Activated T-helper 9 cell treated with anti-CD3 and anti-CD28 coated beads, Interleukin-2, amount 50 U/mL, for 16 hours (primary cell): ENCODE data around the gene RIMS4.

ENCODE experiments used
- DNase-seq: peaks from one replicate; pipeline ENCODE4 v3.0.0-alpha.2; 2020; ENCODE audit warnings: low read depth

The RIMS4 gene

DNA sequence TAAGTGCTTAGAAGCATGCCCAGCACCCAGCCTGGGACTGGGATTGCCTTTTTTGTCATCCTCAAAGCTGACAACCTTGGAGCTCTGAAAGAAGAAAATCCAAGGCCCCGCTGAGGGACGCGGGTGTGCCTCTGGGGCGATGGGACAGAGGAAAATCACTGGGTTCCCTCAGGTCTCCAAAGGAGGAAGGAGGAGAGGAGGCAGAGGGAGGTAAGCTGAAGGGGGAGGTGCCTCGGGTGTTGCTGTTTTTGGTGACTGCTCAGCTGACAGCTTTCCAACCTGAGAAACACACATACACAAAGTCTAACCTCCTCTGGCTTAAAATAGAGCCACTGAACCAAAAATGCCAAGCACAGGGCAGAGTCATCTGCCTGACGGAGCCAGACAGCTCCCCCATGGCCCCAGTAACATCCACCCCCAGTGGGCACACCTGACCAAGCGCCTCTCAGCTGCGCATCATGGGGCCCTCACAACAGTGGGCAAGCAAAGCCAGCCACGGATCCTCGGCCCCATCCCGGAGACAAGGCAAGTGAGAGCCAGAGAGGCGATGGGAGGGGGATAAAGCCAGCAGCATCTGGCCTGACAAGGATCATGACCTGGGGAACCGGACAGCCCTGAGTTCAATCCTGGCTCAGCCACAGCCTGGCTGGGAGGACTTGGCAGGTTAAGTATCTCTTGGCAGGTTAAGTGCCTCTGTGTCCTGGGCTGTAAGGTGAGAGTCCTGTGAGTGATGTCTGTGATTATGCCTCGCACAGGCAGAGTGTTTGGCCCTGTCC is 67.9 kb downstream of the RIMS4 start:
- DNase-seq = no peak

DNA sequence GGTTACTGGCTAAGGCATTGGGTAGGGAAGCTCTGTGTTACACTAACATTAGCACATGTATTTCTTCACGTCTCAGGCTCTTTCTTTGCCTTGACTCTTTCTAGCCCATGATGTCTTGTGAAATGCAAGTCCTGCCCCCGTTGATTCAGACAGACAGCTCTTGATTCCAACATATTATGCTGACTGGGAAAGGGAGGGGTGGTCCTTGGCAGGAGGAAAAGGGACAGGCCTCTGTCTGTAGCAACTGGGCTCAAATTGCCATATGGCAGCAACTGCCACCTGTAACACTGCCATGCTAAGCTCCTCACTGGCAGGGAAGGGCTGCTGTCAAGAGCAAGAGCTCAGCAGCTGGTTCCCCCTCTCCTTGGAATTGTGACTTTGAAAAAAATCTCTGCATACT is 70.4 kb downstream of the RIMS4 start:
- no peak for DNase-seq

DNA sequence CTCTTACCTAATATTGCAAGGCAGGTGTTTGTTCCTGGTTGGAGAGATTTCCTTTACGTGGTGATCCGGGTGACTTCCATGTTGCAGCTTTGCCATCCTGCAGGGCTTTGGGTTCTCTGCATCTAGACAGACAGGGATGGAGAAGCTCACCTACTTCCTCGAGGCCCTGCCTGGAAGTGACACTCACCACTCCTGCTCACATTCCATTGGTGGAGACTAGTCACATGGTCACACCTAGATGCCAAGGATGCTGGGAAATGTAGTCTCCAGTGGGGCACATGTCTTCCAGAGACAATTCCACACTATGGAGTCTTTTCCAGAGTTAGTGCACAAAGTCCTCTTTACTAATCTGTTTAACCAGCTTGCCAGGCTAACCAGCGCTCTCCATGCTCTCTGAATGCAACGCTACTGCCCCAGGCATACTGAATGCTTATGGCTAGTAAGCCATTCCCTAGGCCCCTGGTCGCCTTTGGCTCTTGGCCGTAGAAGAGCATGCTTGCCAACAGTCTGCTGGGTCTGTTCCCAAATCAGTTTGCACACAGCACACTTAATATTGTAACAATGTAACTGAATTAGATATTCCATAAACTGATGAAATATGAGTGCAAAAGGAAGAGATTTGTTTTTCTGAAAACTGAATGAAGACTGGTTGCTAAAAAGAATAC is 71.4 kb downstream of the RIMS4 start:
- no peak for DNase-seq

DNA sequence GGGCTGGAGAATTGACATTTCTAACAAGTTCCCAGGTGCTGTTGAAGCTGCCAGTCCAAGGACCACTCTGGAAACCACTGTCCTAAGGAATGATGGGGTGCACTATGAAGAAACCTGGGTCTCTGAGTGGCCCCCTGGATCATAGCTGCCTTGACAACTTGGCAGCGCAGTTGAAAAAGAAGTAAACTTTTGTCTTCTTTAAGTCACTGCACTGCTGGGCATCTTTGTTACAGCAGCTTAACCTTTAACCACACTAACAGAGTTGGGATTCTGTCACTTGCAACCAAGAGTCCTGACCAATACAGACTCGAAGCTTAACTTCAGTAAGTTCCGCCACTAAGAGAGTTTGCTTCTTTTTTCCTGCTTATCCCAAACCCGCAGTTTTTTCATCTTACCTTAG is 73.2 kb downstream of the RIMS4 start:
- DNase-seq = no peak

DNA sequence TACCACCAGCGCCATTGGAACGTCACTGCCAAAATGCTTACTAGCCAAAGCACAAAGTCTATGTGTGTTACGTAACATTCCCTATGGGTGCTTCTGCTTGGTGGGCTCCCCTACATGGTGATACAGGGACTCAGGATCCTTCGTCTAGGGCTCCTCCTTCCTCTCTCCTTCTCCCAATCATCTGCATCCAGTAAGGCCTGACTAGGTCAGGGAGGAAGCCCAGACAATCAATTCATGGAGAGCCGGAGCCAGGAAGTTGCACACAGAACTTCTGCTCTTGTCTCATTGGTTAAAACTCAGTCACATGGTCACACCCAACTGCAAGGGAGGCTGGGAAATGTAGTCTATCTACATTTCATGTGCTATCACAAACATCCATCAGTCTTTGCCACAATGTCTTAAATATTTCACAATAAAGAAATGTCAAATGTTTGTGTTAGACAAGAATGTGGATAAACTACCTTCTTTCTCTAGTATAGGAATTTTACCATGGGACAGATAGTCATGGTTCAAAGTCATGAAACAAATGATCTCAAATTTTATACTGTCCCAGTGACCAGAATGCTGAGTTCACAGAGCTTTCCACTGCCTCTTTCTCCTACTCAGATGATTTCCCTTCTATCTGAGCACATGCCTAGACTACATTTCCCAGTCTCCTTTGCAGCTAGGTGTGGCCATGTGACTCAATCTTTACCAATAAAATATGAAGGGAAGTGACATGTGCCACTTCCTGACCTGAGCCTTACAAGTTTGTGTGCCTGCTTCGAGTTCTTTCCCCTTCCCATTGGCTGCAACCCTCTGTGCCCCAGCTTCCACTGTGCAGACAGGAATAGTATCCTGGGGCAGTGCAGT is 74.0 kb downstream of the RIMS4 start:
- DNase-seq = no peak

DNA sequence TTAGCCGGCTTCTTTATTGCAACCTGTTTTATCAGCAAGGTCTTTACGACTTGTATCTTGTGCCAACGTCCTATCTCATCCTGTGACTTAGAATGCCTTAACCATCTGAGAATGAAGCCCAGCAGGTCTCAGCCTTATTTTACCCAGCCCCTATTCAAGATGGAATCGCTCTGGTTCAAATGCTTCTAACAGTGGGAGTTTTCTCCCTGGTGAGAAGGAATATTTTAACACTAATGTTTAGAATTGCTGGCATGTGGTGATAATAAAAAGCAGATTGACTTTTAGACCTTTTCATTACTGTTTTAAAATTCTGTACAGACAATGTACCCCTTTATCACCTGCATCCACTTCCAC is 74.6 kb downstream of the RIMS4 start:
- no peak for DNase-seq

DNA sequence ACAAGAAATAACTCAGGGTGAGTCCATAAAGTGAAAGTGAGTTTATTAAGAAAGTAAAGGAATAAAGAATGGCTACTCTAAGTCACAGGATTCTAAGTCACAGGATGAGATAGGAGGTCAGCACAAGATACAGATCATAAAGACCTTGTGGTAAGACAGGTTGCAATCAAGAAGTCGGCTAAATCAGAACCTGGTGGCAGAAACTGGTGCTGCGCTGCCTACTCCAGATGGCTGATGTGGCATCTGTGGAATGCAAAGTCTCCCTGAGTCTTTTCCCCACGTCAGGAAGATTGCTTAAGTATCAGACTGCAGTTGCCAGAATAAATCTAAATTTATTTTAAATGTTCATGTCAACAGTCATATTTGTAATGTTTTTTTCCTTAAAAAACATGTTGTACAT is 75.4 kb downstream of the RIMS4 start:
- no peak for DNase-seq

DNA sequence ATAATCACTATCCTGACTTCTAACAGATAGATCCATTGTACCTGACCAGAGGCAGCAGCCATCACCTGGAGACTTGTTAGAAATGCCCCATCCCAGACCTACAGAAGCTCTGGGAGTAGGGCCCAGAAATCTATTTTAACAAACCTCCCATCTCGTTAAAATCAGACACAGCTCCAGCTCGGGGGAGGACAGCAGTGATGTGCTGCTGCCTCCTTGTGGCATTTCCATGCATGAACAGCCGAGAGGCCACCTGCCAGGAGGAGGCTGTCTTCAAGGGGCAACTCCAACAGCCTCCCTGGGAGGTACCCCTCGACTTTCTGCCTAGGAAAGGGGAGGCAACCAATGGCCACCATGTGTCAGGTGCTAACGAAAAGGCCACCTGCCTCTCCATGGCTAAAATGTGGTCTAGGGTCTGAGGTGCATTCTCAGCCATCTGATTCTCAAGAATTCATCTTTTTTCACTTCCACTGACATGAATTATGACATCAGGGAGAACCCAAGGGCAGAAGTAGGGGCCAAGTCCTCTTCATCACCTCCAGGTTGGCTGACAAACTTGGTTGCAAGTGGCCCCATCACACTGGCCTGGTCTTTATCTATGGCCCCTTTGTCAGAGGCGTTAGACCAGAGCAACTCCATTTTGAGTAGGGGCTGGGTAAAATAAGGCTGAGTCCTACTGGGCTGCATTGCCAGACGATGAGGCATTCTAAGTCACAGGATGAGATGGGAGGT is 76.8 kb downstream of the RIMS4 start:
- no peak for DNase-seq

DNA sequence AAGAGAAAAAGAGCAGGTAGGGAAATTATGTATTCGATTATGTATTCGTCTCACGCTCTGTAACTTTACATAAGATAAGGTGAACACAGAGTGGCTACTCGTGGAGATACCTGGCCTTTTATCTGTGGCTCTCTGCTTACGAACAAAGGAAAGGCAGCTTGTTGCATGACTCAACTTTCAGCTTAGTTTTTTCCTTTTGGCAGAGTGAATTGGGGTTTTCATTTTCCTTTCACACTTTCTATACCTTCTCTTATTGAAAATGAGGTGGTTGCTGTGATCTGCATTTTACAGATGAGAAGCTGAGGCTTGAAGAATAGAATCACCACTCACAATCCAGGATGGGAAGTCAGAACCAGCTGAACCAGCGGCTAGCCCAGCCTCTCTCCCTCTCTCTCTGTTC is 78.0 kb downstream of the RIMS4 start:
- DNase-seq = no peak

DNA sequence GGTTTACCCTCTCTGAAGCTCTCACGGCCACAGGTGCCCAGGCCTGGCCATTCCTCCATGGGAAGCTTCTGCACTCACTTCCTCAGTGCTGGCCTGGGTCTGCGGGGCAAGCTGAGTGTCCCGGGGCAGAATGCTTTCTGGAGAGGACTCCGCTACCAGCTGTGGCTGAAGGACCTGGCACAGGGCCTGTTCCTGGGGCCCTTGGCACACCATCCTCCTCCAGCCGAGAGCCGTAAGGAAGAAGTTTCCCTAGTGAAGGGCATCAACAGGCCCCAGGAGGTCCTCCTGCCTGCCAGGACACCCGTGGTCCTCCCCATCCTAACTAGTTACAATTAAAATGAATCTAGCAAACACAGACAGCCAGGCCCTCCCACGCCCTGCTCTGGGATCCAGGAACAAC is 78.7 kb downstream of the RIMS4 start:
- DNase-seq = no peak

DNA sequence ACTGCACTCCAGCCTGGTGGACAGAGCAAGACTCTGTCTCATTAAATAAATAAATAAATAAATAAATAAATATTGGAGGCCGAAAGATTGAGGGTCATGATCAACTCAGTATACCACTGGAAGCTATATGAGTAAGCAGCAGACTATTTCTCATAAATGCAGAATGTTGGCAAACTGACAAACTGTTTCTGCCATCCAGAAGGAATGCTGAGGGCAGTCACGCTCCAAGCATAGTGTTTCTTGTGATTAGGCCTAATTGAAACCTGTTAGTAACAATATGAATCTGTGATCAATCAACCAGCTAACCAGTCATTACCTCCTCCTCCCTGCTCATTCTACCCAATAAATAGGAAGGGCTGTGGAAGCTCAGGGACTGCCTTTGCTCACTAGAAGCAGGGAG is 79.9 kb downstream of the RIMS4 start:
- no peak for DNase-seq

DNA sequence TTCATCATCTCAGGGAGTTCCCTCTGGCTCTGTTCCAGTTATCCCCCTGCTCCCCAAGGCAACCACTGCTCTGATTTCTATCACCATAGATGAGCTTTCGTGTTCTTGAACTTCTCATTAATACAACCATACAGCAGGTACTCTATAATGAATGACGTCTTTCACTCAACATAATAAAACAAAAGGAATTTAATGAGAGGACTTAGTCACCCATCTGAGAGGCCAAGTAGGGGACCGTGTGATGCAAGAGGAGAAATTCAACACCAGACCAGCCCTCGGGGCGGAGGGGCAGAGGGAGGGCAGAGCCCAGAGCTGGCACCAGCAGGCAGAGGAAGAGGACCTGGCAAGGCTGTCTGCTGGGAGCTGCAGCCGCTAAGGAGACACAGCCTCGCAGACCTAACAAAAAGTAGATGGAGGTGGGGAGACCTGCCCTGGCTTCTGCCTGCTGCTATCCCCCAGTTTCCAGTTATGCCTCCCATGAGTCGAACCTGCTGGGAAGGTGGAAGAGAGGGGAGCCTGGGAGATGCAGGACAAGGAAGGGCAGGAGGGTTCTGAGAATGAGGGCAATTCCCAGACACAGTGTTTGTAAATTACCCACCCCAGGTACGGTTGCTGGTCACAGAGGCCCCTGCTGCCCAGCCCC is 81.4 kb downstream of the RIMS4 start:
- no peak for DNase-seq

DNA sequence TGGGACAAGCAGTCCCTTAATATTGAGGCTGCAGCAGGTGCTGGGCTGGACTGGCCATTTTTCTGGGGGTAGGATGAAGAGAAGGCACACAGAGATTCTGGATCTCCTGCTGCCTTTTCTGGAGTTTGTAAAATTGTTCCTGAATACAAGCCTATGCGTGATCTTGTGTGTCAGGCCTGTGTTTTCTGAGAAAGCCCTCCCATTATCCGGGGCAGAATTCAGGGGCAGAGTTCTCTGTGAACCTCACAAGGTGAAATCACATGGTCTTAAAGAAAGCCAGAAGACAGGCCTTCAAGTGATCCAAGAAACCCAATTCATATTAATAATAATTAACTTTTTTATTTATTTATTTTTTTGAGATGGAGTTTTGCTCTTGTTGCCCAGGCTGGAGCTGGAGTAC is 82.7 kb downstream of the RIMS4 start:
- no peak for DNase-seq

DNA sequence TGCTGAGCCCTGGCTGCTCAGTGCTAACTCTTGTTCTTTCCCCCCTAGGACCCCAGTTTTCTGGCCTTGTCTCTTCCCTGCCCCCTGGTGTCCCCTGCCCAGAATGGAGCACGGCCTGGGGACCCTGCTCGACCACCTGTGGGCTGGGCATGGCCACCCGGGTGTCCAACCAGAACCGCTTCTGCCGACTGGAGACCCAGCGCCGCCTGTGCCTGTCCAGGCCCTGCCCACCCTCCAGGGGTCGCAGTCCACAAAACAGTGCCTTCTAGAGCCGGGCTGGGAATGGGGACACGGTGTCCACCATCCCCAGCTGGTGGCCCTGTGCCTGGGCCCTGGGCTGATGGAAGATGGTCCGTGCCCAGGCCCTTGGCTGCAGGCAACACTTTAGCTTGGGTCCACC is 83.3 kb downstream of the RIMS4 start:
- DNase-seq = no peak

DNA sequence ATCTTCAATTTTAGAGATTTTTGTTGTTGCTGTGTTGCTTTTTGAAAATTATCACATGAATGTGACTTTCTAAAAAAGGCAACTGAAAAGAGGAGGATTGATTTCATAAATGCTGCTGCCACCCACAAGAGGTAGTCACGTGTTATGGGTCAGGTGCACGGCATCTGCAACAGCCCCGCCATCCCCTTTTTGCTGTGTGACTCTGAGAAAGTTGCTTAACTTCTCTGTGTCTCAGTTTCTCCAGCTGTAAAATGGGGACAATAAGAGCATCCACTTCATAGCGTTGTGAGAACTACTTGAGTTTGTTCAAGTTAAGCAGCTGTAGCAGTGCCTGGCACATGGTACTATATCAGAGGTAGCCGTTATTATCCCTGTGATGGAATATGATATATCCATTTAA is 84.5 kb downstream of the RIMS4 start:
- no peak for DNase-seq

DNA sequence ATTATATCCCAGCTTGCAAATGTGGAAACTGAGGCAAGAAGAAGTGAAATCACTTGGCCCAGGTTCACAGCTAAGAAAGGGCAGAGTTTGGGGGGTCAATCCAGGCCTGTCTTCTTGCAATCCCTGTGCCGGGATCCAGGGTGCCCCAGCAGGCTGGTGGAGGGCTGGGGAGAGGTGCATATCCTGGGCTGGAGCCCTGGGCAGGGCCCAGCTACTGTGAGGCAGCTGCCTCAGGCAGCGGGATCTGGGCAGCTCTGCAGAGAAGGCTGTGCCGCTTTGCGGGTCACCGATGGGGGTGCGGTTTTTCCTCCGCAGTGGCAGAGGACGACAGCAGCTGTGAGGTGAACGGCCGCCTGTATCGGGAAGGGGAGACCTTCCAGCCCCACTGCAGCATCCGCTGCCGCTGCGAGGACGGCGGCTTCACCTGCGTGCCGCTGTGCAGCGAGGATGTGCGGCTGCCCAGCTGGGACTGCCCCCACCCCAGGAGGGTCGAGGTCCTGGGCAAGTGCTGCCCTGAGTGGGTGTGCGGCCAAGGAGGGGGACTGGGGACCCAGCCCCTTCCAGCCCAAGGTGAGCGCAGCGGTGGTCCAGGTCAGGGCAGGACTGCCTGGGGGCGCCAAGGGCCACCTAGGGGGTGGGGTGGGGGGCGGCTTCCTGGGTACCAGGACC is 85.8 kb downstream of the RIMS4 start:
- no peak for DNase-seq

DNA sequence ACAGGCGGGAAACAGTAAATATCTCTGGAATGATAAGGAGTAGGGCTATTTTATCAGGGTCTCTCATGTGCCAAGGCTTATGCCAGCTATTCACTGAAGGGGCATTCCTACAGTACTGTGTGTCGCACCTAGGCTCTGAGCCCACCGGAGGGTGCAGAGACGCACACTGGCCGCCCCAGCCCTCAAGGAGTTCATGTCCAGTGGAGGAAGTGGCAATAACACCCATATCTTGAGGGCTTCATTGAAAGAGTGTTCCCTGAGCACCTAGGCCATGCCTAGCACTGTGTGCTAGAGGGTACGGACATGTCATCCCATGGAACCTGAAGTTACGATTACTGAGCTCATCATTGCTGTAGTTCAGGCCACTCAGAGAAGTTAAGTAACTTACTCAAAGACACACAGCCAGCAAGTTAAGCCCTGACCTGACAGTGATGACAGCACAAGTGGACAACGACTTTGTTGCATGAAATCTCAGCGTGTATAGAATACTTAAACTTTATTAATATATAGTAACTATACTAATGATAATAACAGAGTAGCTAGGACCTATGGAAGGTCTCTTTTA is 86.5 kb downstream of the RIMS4 start:
- DNase-seq = no peak

DNA sequence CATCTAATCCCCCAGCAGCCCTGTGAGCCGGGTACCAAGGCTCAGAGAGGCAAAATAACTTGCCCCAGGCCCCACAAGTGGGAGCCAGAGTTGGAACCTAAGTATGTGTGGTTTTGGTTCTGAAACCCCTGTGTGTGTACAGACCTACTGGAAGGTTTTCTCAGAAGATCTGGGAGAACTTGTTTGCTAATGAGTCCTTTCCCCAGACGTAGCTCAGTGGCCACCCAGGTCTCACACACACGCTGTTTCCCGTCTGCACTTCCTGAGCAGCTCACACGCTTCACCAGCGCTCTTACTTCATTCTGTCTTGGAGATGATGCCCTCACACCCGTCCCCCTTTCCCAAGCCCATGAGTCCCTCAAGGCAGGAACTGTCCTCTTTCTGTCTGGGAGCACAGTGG is 87.0 kb downstream of the RIMS4 start:
- DNase-seq = no peak

DNA sequence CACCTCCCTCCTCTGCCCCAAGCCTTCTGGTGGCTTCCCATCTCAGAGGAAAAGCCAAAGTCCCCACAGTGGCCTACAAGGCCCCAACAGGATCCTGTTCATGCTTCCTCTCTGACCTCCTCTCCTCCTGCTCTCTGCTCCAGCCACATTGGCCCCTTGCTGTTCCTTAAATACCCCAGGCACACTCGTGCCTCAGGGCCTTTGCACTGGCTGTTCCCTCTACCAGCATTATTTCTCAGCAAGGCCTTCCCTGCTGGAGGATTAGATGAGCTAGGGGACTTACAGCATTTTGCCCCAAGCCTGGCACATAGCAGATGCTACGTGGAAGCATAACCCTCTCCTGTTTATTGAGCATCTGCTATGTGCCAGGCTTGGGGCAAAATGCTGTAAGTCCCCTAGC is 87.4 kb downstream of the RIMS4 start:
- no peak for DNase-seq

DNA sequence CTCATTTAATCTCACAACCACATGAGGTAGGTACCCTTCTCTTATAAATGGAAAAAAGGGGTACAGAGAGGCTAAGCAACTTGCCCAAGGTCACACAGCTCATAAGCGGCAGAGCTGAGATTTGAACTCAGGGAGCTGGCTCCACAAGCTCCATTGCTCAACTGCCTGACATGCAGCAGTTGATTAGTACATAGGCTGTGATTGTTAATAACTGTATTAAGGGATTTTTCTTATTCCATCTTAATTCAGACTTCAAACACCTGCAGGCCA is 88.6 kb downstream of the RIMS4 start:
- DNase-seq = no peak
